Measurements from ENCODE around the gene KLK2. TPM values are rescaled to one million over a fixed set of nuclear protein-coding genes. Genes with fewer than 3 reads are reported as not detected.
A peak's percentile ranks its signal among the peaks of the same experiment; 100 is the strongest.

Gene KLK2
- total RNA-seq, 4 donors from 2014 or later, result not detected

DNA sequence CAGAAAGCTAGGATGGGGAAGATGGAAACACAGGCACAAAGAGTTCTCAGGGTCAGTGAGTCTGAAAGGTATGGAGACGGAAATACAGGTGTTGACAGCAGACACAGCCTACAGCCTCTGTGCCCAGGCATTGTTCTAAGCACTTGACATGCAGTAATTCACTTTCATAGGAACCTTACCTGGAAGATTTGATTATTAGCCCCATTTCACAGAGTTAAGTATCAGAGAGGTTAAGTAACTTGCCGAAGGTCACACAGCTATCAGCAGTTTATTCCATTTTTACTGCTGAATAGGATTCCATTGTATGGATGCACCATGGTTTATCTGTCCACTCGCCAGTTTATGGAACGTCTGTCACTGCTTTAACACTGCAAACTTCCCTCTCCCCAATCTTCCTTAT is 24.8 kb downstream of the KLK2 start:
- no peak for ATAC-seq
- Histone ChIP-seq H3K4me3 (no peak overlapping the region), H3K9me3 (no peaks in the 10 kb centered on the region), H3K27ac (no peak overlapping the region), H3K36me3 (no peaks in the 10 kb centered on the region), H3K27me3 (peaks cover 63% of the 10 kb centered on the region), H3K4me1 (no peaks in the 10 kb centered on the region)
- TF ChIP-seq, protein P1, sequence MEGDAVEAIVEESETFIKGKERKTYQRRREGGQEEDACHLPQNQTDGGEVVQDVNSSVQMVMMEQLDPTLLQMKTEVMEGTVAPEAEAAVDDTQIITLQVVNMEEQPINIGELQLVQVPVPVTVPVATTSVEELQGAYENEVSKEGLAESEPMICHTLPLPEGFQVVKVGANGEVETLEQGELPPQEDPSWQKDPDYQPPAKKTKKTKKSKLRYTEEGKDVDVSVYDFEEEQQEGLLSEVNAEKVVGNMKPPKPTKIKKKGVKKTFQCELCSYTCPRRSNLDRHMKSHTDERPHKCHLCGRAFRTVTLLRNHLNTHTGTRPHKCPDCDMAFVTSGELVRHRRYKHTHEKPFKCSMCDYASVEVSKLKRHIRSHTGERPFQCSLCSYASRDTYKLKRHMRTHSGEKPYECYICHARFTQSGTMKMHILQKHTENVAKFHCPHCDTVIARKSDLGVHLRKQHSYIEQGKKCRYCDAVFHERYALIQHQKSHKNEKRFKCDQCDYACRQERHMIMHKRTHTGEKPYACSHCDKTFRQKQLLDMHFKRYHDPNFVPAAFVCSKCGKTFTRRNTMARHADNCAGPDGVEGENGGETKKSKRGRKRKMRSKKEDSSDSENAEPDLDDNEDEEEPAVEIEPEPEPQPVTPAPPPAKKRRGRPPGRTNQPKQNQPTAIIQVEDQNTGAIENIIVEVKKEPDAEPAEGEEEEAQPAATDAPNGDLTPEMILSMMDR (IDR thresholded peaks at IDR 0.05), result no peak
- no peak for TF ChIP-seq EP300 (IDR thresholded peaks at IDR 0.05)
- TF ChIP-seq POLR2A (IDR thresholded peaks at IDR 0.05), result no peak
- TF ChIP-seq POLR2AphosphoS5 (IDR thresholded peaks at IDR 0.05), result no peak
- 67% methylated on average over 4 of the region's 4 CpGs for WGBS, 2 donors (ENCODE audit: low coverage in 1 of 2)

GRCh38 chr19:50899569-50899968 is 26.3 kb downstream of the KLK2 start:
- ATAC-seq, result no peak
- no peaks in the 10 kb centered on the region for H3K9me3 ChIP-seq
- no peak overlapping the region for H3K4me3 ChIP-seq
- peaks cover 66% of the 10 kb centered on the region for H3K27me3 ChIP-seq
- no peaks in the 10 kb centered on the region for H3K36me3 ChIP-seq
- TF ChIP-seq, protein P1 (IDR thresholded peaks at IDR 0.05), result no peak
- TF ChIP-seq EP300 (IDR thresholded peaks at IDR 0.05), result no peak
- no peak for TF ChIP-seq POLR2AphosphoS5 (IDR thresholded peaks at IDR 0.05)
- TF ChIP-seq POLR2A (IDR thresholded peaks at IDR 0.05), result no peak
- H3K4me1 ChIP-seq, result no peaks in the 10 kb centered on the region
- WGBS, 2 donors (ENCODE audit: low coverage in 1 of 2), result 79 to 100% methylated on average over 3 of the region's 3 CpGs
- no peak overlapping the region for H3K27ac ChIP-seq

DNA sequence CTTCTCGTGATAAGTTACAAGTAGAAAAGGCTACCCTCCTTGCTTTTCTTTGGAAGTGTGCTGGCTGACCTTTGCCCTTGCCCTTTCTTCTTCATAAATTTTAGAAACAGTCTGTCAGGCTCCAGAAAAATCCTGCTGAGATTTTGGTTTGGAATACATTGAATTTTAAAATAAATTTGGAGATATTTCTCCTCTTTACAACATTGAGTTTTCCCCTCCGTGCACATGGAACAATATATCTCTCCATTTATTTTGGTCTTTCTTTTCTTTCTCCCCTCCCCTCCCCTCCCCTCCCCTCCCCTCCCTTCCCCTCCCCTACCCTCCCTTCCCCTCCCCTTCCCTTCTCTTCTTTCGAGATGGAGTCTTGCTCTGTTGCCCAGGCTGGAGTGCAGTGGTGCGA is 29.4 kb downstream of the KLK2 start:
- Histone ChIP-seq H3K27me3 (peaks cover 70% of the 10 kb centered on the region), H3K4me1 (no peaks in the 10 kb centered on the region), H3K36me3 (no peaks in the 10 kb centered on the region), H3K27ac (no peak overlapping the region), H3K4me3 (no peak overlapping the region), H3K9me3 (no peaks in the 10 kb centered on the region)
- TF ChIP-seq, protein P1 (IDR thresholded peaks at IDR 0.05), result no peak
- TF ChIP-seq POLR2A (IDR thresholded peaks at IDR 0.05), result no peak
- TF ChIP-seq EP300 (IDR thresholded peaks at IDR 0.05), result no peak
- no peak for TF ChIP-seq POLR2AphosphoS5 (IDR thresholded peaks at IDR 0.05)
- ATAC-seq, result no peak
- 70 to 74% methylated on average over 3 to 4 of the region's 4 CpGs for WGBS, 2 donors (ENCODE audit: low coverage in 1 of 2)

GRCh38 chr19:50906217-50906616 is 33.0 kb downstream of the KLK2 start:
- ATAC-seq, result no peak
- Histone ChIP-seq H3K4me3 (no peak overlapping the region), H3K4me1 (peaks cover 0 to 8% (median 0%) of the 10 kb centered on the region in 3 donors), H3K27ac (no peak overlapping the region), H3K36me3 (no peaks in the 10 kb centered on the region), H3K9me3 (peaks cover 0 to 6% (median 0%) of the 10 kb centered on the region in 3 donors), H3K27me3 (peaks cover 81% of the 10 kb centered on the region)
- 15 to 20% methylated on average over 2 to 3 of the region's 5 CpGs for WGBS, 2 donors (ENCODE audit: low coverage in 1 of 2)
- TF ChIP-seq, protein P1 (IDR thresholded peaks at IDR 0.05), result peak in 1 of 4 experiments; percentile 11
- no peak for TF ChIP-seq EP300 (IDR thresholded peaks at IDR 0.05)

GRCh38 chr19:50908336-50908735 is 35.1 kb downstream of the KLK2 start:
- no peak overlapping the region for H3K4me3 ChIP-seq
- peaks cover 0 to 8% (median 0%) of the 10 kb centered on the region in 3 donors for H3K4me1 ChIP-seq
- H3K36me3 ChIP-seq, result no peaks in the 10 kb centered on the region
- WGBS, 2 donors (ENCODE audit: low coverage in 1 of 2), result 29% methylated on average over 4 of the region's 25 CpGs; no CpG with 5 or more reads in 1 of the 2 donors
- H3K27me3 ChIP-seq, result peaks cover 100% of the 10 kb centered on the region
- TF ChIP-seq POLR2A (IDR thresholded peaks at IDR 0.05) (no peak), EP300 (IDR thresholded peaks at IDR 0.05) (no peak), POLR2AphosphoS5 (IDR thresholded peaks at IDR 0.05) (no peak)
- TF ChIP-seq, protein P1 (IDR thresholded peaks at IDR 0.05), result no peak
- no peak overlapping the region for H3K27ac ChIP-seq
- peaks cover 0 to 6% (median 0%) of the 10 kb centered on the region in 3 donors for H3K9me3 ChIP-seq
- ATAC-seq, result no peak

All from gastroesophageal sphincter (tissue), 4 donors.